Measurements from ENCODE around the gene BRMS1L.

GRCh38 chr14:35854696-35855270, 28.6 kb downstream of the BRMS1L start:
- TF ChIP-seq, protein P1, sequence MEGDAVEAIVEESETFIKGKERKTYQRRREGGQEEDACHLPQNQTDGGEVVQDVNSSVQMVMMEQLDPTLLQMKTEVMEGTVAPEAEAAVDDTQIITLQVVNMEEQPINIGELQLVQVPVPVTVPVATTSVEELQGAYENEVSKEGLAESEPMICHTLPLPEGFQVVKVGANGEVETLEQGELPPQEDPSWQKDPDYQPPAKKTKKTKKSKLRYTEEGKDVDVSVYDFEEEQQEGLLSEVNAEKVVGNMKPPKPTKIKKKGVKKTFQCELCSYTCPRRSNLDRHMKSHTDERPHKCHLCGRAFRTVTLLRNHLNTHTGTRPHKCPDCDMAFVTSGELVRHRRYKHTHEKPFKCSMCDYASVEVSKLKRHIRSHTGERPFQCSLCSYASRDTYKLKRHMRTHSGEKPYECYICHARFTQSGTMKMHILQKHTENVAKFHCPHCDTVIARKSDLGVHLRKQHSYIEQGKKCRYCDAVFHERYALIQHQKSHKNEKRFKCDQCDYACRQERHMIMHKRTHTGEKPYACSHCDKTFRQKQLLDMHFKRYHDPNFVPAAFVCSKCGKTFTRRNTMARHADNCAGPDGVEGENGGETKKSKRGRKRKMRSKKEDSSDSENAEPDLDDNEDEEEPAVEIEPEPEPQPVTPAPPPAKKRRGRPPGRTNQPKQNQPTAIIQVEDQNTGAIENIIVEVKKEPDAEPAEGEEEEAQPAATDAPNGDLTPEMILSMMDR (optimal IDR thresholded peaks at IDR 0.05 in 1 of 3, IDR thresholded peaks at IDR 0.05 in 1 of 3, conservative IDR thresholded peaks at IDR 0.05 in 1 of 3; ENCODE audit: extremely low read depth in 1 of 3, insufficient read depth in 2 of 3, low read length in 3 of 3) = no peak
- no peak for TF ChIP-seq EZH2 (IDR thresholded peaks at IDR 0.05; ENCODE audit: low read length)
